ENCODE measurements around the gene C16orf86.

The C16orf86 gene

GRCh38 chr16:67659675-67660563, 6.7 kb upstream of the C16orf86 start, which contains the start of gene ACD:
TSS of gene ACD (minus strand) at chr16:67660260. CDS start at chr16:67660220, 40 bp downstream.
- DNase-seq (ENCODE audit: low read depth): peak; percentile 85
- TF ChIP-seq CTCF (conservative IDR thresholded peaks at IDR 0.05; ENCODE audit: low read length): no peak
- peak within 1 kb of the TSS; percentile 94 for H3K4me3 ChIP-seq (ENCODE audit: low read length)

- peak; percentile 92 for DNase-seq (ENCODE audit: low read depth)
Measured at GRCh38 chr16:67660564-67661028, 6.0 kb upstream of the C16orf86 start, which contains the start of gene PARD6A. TSS of gene PARD6A (plus strand) at chr16:67660960. CDS start at chr16:67661039, 79 bp downstream.

GRCh38 chr16:67661101-67661761, 5.4 kb upstream of the C16orf86 start:
- no peak for TF ChIP-seq CTCF (conservative IDR thresholded peaks at IDR 0.05; ENCODE audit: low read length)
- DNase-seq (ENCODE audit: low read depth): no peak
- H3K4me3 ChIP-seq (ENCODE audit: low read length): peak overlapping the region; percentile 54

More at GRCh38 chr16:67660564-67661028, 6.0 kb upstream of the C16orf86 start, which contains the start of gene PARD6A:
- peak within 1 kb of the TSS; percentile 94 for H3K4me3 ChIP-seq (ENCODE audit: low read length)
- TF ChIP-seq CTCF (conservative IDR thresholded peaks at IDR 0.05; ENCODE audit: low read length): no peak

GRCh38 chr16:67661886-67662652, 4.5 kb upstream of the C16orf86 start:
- DNase-seq (ENCODE audit: low read depth): no peak
- no peak for TF ChIP-seq CTCF (conservative IDR thresholded peaks at IDR 0.05; ENCODE audit: low read length)
- no peak overlapping the region for H3K4me3 ChIP-seq (ENCODE audit: low read length)

- no peak for TF ChIP-seq CTCF (conservative IDR thresholded peaks at IDR 0.05; ENCODE audit: low read length)
- DNase-seq (ENCODE audit: low read depth): no peak
- H3K4me3 ChIP-seq (ENCODE audit: low read length): no peak overlapping the region
Measured at GRCh38 chr16:67662653-67663010, 4.0 kb upstream of the C16orf86 start.

- no peak for DNase-seq (ENCODE audit: low read depth)
- TF ChIP-seq CTCF (conservative IDR thresholded peaks at IDR 0.05; ENCODE audit: low read length): peak; percentile 11; the same call in 1 of the 2 replicates
- H3K4me3 ChIP-seq (ENCODE audit: low read length): no peak overlapping the region
Measured at GRCh38 chr16:67663151-67663876, 3.3 kb upstream of the C16orf86 start.

Data from AG10803 (cell line).